SW480 (cell line): ENCODE data around the gene IPPK.

ENCODE experiments used
- DNase-seq: peaks from one replicate; pipeline ENCODE4 v3.0.0-alpha.2; 2016; ENCODE audit warnings: low spot score

IPPK gene

GRCh38 chr9:92656537-92656925 is 13.4 kb downstream of the IPPK start:
- DNase-seq, result no peak

- no peak for DNase-seq
Measured at GRCh38 chr9:92655896-92656536, 13.9 kb downstream of the IPPK start.

- DNase-seq, result no peak
Measured at GRCh38 chr9:92655366-92655765, 14.6 kb downstream of the IPPK start.

- DNase-seq, result no peak
Measured at GRCh38 chr9:92654481-92655301, 15.2 kb downstream of the IPPK start.

DNA sequence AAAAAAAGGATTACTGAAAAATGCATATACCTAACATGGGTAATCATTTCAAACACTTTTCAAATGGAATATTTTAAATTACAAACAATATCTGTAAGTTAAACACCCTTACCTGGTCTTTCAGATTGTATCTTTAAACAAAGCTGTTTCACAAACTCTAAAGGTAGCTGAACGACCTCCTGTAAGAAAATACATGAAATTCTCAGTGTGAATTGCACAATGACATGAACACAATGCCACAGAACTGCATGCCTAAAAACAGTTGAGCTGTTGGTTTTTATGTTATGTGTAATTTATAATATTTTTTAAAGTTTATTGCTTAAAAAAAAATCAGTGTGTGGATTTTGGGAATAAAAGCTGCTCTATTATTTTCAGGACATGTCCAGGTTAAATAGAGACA is 17.5 kb downstream of the IPPK start:
- DNase-seq, result no peak

GRCh38 chr9:92650839-92651621 is 18.9 kb downstream of the IPPK start:
- no peak for DNase-seq

DNA sequence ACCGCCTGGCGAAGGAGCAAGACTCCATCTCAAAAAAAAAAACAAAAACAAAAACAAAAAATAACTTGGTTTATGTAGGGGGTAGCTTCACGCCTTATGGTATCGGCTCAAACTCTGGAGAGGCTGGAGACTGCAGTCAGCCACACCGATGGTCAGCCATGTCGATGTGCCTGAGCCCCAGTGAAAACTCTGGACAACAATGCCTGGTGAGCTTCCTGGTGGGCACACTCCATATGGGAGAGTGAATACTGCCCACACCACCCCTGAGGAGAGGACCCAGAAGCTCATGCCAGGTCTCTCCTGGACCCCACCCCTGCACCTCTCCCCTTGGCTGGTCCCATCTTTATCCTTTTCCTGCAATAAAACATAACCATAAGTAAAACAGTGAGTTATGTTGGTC is 19.6 kb downstream of the IPPK start:
- no peak for DNase-seq

- DNase-seq, result no peak
Measured at GRCh38 chr9:92649007-92649406, 20.9 kb downstream of the IPPK start.

GRCh38 chr9:92648474-92648971 is 21.4 kb downstream of the IPPK start:
- no peak for DNase-seq

GRCh38 chr9:92647671-92648473 is 22.1 kb downstream of the IPPK start:
- no peak for DNase-seq

DNA sequence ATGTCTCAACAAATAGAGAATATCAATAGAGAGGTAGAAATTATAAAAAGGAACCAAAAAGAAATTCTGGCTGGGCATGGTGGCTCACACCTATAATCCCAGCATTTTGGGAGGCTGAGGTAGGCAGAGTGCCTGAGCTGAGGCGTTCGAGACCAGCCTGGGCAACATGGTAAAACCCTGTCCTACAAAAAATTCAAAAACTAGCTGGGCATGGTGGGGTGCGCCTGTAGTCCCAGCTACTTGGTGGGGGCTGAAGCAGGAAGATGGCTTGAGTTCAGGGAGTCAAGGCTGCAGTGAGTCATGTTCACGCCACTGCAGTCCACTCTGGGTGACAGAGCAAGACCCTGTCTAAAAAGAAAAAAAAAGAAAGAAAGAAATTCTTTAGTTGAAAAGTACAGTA is 24.9 kb downstream of the IPPK start:
- DNase-seq, result no peak

- no peak for DNase-seq
Measured at GRCh38 chr9:92644278-92644677, 25.7 kb downstream of the IPPK start.

DNA sequence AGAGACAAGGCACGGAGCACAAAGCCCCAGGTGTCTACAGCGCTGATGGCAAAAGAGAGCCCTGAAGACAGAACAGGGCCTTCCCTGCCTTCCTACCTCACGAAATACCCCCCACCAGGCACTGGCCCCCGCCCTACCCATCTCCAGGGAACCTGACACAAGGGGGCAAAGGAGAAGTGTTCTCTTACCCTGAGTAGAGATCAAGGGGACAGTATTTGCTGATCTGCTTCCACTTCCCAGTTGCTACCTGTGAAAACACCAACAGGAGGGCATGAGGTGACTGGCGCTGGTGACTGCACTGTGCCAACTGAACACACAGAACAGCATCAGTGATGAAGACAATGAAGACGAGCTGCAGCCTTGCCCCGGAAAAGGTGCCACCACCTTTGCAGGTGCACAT is 27.4 kb downstream of the IPPK start:
- DNase-seq, result no peak

DNA sequence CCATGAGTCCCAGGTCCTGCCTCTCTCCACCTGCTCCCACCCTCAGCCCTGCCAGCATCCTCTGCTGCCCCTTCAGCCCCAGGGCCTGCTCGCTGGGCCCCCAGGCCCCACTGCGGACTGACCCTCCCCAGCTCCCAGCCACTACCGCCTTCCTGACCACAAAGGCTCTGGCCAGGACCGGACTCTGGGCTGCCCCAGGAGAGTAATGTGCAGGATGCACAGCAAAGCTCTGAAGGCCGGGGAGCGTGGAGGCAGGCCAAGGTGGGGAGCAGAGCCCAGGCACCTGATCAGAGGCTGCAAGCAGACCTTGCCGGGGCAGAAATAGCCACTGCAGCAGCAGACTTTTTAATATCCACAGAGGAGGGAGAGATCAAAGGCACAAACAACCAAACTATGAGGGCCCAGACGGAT is 27.9 kb downstream of the IPPK start:
- DNase-seq, result no peak

DNA sequence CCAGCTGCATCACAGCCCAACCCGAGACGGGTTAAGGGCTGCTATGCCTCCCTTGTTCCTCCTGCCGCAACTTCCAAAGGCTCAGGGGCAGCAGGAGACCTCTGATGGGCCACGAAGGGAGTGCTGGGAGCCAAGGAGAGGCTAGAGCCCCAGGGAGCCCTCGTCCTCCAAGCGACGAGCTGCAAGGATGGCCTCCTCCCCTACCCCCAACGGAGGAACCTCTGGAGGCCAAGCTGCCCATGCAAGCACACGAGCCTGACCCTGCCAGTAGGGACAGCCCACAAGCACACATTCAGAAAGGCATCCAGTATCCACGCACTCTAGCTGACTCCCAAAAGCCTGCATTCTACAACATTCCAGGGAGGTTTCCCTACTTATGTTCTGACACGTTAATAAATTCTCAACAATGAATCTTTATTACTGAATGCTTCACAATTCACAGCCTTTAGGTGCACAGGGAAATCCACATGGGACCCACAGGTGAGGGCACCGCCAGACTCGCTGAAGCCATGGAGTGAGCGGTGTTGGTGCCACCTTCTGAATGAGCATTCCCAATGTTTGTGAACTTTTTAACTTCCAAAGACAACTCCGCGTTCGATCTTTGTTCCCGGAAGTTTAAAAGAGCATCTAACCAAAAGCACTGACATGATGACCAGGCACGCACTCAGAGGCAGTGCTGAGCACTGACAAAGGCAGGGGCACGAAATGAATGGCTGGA is 28.7 kb downstream of the IPPK start:
- DNase-seq, result no peak

DNA sequence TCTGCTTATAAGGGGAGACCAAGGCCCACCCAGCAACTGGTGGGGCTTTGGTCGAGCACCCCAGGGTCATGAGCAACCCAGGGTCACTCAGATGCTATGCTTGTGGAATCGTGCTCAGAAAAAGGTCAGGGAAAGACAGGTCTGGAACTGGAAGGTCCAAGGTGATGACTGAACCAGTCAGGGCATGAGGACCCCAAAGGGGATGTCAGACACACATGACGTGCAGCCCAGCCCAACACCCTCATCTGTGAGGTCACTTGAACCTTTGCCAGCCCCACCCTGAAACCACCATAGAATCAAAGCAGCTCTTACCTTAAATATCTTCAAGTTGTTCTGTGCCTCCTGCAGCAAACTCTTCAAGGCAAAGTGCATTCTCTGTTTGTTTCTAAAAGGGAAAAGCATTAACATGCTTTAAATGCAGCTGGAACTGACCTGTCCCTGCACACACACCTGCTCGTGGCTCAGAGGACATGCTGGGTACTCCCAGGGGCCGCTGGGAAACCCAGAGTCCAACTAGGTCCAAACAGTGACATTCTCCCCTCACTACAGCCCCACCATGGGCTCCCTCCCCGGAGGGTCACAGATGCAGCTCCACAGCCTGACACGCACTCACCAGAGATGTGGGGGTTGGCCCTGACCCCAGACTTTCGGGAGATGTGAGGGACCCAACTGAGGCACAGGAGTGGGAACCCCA is 29.4 kb downstream of the IPPK start:
- DNase-seq, result no peak

DNA sequence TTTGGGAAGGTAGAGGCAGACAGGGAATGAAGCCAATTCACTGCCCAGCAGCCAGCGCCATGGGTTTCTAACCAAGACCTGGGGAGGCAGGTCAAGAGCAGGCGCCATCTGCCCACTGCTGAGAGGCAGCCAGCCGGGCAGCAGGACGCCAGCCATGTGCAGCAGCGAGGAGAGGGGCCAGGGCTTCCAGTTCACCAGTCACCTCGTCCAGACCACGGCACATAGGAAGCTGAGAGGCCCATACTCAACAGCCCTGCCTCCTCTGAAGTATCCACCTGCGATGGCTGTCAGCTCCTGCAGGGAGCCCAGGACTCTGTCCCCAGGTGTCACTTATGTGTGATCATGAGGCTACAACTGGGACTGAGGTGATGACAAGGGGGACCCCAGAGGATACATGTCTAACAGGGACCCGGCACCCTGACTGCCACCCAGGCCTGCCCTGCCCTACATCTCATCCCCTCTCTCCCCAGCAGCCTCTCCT is 30.1 kb downstream of the IPPK start:
- no peak for DNase-seq

- no peak for DNase-seq
Measured at GRCh38 chr9:92639124-92639523, 30.8 kb downstream of the IPPK start.

- DNase-seq, result no peak
Measured at GRCh38 chr9:92638621-92639101, 31.3 kb downstream of the IPPK start.

DNA sequence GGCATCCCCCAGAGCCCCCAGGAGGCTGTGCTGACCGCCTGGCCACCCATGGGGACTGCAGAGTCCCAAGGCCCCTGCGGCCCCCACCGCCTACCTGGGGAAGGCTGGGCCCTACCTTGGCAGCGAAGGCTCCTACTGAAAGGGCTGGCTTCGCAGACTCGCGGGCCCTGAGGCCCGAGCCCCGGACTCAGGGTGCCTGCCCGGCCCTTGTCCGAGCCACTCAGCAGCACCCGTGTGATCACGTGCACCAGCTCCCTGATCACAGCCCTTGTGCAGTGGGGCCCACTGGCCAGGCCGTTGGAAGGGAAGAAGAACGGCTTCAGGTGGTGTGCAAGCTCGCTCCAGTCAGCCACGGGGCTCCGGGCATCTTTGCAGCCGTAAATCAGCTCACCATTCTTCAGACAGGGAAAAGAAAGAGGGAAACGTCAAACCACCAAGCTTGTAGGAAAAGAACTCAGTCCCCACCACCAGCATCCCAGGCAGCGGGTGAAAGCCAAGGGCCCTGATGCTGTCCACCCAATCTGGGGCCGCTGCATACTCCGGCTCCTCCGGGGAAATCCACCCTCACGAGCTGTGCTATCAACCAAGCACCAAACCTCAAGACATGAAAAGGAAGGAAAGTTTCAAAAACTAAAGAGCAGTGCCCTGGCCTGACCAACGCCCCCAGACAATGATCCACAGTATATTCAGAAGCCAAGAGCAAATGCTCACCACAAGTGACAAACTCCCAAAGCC is 31.9 kb downstream of the IPPK start:
- no peak for DNase-seq
